GM18873 (cell line): ENCODE data around the gene SEC14L2.

Experiments used
- ATAC-seq: cut with Tn5 transposase; IDR thresholded peaks from one replicate; pipeline ENCODE4 v1.9.1; 2021; ENCODE audit warnings: mild to moderate bottlenecking, moderate library complexity, moderate number of reproducible peaks; ENCODE audit not compliant: unreplicated experiment, low FRiP score

SEC14L2 gene

DNA sequence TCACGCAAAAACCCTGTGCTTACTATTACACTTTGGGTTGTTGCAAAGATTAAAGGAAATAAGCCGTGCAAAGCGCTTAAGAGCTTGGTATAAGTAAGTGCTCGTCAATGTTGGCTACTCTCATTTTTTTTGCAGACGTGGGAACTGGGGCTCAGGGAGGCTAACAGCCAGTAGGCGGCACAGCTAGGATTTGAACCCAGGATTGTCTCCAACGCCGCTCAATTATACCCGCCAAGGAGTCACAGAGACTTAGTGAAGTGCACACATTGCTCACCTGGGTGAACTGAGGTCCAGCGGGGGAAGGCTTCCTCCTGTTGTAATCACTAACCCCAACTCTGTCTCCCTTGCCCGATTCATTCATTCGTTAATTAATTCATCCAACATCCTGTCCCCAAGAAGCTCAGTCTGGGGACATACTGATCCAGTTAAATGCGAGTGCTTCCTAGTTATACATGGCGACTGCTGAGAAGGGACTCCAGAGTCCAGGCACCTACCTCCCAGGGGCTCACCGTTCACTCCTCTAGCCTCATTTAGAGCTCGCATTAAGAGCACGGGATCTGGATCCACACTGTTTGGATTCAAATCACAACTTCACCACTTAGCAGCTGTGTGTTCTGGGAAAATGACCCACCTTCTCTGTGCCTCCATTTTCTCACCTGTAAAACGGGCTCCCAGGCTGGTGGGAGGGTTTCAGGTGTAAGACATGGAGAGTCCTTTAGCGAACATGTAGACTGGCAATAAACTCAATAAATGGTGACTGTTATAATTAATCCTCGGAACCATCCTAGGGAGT is 27.9 kb downstream of the SEC14L2 start:
- ATAC-seq = no peak

DNA sequence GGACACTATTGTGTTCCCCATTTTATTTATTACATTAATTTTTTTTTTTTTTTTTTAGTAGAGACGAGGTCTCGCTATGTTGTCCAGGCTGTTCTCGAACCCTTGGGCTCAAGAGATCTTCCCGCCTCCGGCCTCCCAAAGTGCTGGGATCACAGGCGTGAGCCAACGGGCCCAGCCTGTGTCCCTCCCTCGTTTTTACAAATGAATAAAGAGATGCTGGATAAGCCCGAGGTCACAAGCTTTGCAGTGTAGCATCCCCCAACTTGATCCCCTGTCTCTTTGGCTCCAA is 28.5 kb downstream of the SEC14L2 start:
- ATAC-seq = no peak

DNA sequence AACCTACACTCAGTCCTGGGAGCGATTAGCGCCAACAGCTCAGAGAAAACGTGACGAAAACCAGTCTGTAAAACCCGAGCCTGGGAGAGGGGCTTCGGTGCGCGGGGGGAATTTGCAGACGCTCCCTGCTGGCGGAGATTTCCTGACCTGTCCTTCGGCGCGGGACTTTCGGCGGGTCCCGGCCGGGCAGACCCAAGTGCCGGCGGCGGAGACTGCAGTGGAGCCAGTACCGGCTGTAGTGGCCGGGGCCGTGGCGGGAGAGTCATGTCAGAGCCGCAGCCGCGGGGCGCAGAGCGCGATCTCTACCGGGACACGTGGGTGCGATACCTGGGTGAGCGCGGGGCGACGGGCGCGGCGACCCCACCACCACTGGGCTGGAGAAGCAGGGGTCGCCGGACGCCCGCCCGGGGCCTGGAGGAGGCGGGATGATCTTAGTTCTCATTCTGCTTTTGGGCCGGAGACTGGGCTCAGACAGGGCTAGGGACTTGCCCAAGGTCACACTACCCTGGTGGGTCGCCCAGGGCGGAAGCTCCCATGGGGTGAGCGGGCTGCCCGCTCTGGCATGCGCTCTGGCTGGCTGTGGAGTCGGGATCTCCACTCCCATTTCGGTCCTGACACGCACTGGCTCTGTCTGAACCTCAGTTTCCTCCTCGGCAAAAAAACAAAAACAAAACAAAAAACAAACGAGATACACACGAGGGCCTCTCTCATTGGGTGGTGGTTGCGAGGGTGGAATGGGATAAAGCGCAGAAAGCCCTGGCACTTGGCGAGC is 29.0 kb downstream of the SEC14L2 start, which contains the start of gene MTFP1:
TSS of gene MTFP1 (plus strand) at position 153 of the 772 bp plus-strand sequence. CDS start at position 265, 112 bp downstream.
- no peak for ATAC-seq

DNA sequence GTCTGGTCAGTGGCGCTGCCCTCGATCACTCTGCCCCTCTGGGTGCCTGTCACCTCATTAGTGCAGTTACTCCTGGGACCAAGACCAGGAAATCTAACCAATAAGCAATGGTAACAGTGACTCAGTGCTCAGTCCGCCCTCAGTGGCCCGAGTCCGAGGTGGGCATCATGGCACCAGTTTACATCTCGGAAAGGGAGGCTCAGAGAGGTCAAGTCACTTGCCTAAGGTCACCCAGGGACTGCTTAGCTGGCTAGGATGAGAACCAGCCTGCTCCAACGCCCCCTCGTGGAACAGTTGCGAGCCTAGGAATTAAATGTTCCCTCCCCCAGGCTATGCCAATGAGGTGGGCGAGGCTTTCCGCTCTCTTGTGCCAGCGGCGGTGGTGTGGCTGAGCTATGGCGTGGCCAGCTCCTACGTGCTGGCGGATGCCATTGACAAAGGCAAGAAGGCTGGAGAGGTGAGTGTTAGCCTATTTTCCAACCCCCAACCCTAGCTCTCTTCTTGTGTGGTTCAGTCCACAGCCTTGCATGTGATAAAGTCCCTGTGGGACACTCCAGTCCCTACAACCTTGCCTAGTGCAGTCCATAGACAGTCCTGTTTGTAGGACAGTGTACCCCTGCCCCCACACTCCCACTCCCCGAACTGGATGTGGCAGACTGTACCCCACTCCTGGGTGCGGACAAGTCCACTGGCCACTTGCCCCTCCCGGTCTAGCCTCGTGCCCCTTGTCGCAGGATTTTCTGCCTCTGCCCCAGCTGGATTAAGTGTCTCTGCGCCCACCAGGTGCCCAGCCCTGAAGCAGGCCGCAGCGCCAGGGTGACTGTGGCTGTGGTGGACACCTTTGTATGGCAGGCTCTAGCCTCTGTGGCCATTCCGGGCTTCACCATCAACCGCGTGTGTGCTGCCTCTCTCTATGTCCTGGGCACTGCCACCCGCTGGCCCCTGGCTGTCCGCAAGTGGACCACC is 29.9 kb downstream of the SEC14L2 start:
- ATAC-seq = no peak

DNA sequence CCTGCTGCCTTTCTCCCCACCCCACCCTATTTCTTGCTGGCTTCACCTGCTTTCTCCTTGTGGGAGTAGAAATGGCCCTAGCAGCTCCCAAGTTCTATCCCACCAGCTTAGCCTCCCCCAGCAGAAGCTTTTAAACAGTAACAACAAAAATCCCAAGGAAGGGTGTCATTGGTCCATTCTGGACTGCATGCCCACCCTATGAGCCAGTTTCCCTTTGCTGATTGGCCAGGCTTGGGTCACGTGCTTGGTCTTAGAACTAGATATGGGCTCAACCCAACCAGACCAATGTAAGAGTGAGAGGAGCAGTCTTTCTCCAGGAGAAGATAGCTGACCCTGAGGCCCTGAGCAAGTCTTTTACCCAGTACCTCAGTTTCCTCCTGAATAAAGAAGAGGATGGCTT is 31.1 kb downstream of the SEC14L2 start:
- ATAC-seq = no peak

DNA sequence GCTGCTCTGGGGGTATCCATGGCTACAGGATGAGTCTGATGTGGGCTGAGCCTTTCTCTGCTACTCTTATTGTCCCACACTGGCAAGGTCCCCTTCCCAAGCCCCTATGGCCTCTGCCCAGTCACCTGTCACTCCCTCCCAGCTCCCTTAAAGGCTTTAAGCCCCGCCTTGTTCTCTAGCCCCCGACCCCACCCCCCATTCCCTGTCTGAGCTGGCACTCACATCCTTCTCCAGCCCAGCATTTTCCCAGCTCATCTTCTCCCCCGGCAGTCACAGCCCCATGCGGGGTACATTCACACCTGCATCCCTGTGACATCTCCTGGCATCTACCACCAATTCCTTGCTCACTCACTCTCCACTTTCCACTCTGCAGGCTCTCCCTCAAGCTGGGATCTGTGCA is 33.1 kb downstream of the SEC14L2 start:
- no peak for ATAC-seq

DNA sequence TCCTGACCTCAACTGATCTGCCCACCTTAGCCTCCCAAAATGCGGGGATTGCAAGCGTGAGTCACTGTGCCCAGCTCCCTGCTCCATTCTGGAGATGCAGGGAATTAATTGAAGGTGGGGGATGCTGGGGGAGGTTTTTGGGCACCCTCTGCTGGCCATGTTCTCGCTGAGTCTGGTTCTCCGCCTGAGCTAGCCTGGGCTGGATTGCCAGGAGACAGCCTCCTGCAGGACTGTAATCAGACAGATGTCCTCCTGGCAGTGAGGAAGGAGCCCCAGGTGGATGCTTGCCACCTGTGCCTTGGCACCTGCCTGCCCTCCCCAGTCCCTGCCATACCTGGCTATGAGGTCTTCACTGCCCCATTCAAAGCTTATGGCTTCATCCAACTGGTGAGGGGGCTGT is 34.1 kb downstream of the SEC14L2 start:
- ATAC-seq = no peak

DNA sequence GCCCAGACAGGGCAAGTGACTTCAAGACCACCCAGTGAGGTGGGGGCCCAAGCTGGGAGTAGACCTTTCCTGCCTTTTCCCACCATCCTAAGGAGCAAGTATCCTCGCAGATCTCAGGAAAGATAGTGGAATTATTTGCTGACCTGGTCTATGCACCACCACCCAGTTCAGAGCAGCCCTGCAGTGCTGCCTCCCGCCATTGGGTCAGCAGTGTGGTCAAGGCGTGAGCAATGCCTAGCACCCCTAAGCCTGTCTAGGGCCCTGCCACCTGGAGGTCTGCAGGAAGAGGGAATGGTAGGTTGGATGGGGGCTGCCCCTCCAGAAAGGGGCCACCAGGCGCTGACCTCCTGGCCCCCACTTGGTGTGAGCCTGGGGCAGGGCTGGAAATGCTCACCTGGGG is 35.3 kb downstream of the SEC14L2 start:
- ATAC-seq = no peak

DNA sequence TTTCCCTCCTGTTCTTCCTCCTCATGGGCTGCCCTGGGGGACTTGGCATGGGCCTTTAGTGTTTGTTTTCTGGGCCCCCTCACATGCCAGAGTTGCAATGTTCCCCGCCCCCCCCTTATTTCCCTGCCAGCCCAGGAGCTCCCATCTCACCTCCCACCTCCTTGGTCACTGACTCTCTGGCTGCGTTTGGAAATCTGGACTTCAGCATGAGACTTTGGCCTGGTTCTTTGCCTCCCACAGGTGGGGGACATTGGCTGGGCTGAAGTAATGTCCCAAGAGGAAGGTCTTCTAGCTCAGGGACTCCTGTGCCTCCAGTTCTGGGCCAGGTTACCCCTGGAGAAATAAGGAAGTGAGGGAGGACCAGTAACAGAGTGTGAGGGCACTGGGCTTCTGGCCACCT is 35.7 kb downstream of the SEC14L2 start:
- no peak for ATAC-seq

DNA sequence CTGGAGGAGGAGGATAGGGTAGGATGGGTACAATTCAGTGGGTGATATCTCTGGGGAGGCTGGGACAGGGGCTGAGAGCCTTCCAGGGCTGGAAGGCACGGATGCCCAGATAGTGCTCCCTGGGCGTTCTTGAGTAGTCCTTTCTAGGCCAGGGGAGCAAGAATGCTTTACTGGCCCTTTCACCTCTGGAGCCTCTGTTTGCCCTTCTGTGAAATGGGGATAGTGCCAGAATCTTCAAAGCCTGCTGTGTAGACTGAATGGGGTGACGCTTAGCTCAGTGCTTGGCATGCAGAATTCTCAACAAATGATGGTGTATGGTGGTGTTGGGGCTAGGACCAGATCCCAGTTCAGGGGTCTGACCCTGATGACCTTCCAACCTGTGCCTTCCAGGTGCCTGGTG is 36.4 kb downstream of the SEC14L2 start:
- ATAC-seq = no peak

DNA sequence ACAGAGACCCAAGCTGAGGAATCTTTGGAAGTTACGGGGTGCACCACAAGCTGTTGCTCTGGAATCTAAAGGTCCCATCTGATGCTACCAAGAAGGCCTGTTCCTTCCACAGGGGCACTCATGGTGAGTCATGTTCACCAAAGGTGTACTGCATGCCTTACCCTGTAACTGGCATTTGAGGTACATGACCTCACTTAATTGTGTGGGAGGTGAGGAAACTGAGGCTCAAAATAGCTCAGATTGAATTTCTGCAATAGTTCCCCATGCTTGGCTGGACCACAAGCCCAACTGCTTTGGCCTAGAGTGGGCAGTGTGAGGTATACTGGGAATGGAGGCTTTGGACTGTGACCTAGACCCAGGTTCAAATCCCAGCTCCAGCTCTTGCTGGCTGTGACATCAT is 37.0 kb downstream of the SEC14L2 start:
- no peak for ATAC-seq

DNA sequence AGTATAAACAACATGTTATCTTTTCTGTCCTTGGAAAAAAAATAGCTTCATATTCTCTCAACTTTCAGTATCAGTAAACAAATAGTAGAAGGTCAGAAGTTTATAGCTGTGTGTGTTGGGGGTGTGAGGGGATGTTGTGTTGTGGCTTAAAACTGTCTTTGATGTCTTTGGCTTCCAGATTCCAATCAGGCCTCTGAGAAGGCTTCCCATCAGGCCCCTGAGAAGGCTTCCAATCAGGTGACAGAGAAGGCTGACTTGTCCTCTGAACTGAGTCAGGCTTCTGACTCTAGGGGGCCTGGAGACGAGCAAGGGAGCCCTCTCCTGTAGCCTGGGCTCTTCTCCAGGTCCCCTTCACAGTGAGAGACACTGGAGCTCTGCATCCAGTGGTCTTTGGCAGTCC is 38.0 kb downstream of the SEC14L2 start:
- no peak for ATAC-seq

DNA sequence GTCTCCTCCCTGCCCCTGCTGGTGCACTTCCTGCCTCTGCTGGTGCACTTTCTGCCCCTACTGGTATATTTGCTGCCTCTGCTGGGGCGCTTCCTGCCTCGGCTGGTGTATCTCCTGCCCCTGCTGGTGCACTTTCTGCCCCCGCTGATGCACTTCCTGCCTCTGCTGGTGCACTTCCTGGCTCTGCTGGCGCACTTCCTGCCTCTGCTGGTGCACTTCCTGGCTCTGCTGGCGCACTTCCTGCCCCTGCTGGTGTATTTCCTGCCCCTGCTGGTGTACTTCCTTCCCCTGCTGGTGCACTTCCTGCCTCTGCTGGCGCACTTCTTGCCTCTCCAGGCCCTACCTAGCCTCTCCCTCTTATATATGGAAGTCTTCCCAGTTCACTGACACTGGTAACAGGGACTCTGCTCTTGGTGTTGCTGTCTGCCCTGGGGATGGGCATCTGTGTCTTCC is 38.9 kb downstream of the SEC14L2 start:
- no peak for ATAC-seq

DNA sequence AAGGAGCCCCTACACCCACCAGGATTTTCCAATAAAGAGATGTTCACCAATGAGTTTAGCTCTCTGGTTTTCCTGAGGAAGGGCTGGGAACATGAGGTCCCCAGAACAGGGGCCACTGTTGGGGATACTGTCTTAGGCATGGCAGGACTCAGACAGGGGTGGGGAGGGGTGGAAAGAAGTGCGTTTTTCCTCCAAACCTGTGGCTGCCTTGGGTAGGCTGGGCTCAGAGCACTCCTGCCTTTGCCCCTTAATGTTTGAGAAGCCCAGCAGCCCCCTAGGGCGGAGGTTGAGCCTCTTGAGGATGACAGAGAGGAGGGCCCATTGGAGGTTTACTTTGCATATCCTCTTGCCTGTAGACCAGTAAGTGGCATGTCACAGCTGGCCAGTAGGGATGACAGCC is 39.4 kb downstream of the SEC14L2 start:
- no peak for ATAC-seq

DNA sequence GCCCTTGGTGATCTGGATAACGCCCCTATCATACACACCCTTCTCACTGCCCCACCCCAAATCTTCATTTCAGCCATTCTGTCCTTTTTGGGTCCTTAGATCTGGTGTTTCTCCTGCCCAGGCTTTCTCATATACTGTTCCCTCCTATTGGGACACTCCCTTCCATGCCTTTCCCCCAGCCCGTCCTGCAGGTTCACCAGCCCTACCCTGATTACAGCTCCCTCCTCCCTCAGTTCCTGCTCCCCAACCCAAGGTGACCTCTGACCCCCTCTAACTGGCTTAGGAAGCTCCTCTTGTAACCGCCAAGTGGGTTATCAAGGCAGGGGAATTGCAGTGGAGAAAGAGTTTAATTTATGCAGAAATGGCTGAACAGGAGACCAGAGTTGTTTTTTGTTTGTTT is 41.7 kb downstream of the SEC14L2 start:
- no peak for ATAC-seq

DNA sequence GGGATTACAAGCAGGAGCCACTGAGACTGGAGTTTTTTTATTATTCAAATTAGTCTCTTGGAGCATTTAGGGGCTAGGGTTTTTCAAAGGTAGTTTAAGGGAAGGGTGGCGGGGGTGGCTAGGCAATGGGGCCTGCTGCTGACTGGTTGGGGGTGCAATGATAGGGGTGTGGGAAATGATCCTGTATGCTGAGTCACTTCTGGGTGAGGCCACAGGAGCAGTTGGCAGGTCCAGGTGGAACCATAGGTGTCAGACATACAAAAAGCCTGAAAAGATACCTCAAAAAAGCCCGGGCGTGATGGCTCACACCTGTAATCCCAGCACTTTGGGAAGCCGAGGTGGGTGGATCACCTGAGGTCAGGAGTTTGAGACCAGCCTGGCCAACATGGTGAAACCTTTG is 42.4 kb downstream of the SEC14L2 start:
- no peak for ATAC-seq

DNA sequence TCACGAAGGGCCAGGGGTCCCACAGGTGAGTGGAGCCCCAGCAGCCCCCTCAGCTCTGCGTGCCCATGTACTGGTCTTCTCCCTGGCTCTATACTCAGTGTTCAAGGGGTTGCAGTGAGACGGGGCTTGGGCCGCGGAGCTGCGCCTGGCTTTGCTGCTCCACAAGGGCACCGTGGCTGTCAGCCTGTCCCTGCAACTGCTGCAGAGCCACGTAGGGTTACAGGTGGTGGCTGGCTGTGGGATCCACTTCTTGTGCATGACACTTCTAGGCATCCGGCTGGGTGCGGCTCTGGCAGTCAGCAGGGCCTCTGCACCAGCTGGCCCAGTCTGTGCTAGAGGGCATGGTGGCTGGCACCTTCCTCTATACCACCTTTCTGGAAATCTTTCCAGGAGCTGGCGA is 43.0 kb downstream of the SEC14L2 start:
- ATAC-seq = no peak

DNA sequence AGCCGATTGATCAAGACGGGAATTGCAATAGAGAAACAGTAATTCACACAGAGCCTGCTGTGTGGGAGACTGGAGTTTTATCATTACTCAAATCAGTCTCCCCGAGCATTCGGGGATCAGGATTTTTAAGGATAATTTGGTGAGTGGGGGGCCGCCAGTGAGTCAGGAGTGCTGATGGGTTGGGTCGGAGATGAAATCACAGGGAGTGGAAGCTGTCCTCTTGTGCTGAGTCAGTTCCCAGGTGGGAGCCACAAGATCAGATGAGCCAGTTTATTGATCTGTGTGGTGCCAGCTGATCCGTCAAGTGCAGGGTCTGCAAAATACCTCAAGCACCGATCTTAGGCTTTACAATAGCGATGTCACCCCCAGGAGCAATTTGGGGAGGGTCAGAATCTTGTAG is 44.3 kb downstream of the SEC14L2 start:
- ATAC-seq = no peak

DNA sequence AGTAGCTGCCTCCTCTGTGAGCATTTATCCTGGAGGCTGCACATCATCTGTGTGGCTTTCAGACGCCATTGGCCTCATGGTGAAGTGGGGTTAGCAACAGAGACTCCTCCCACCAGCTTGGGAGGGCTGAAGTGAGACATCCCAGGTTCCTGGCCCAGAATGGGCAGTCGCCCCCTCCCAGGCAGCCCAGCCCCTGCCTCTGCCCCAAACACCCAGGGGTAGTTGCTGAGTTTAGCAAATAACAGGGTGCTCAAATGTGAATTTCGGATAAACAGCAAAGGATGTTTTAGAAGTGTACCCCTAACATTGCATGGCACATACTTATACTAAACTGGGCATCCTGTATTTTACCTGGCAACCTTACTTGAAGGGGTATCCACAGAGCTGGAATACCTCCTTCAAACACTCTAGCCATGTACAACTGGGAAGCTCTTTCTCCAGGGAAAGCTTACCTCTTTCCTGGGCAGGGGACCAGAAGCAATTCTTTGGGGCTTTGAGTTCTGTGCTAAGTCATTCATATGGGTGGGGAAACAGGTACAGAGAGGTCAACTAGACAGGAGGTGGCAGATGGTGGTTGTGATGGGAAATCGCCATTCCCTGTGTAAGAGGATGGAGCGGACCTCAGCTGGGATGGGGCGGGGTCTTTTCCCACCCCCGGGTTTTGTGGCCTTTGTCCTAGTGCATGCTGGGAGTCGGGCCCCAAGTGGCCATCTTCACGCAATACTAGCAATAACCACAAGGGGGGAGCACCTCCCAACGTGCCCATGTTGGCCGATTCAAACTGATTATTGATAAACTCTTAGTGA is 48.0 kb downstream of the SEC14L2 start:
- ATAC-seq = no peak
